GM12892 (cell line): ENCODE results near the gene NBEA.
"Not testable (repeated sequence)": the region's sequence is repeated elsewhere in the genome, so short reads cannot be mapped to it uniquely, and the experiment has no call there.

Experiments used
- DNase-seq: peaks from one replicate; pipeline ENCODE4 v3.0.0; 2011; ENCODE audit not compliant: insufficient read length
- FAIRE-seq: peaks from 2 replicates; lab custom pipeline; 2011; peaks lifted over from hg19 to GRCh38; lab: Jason Lieb, UNC
- POLR2A ChIP-seq: IDR thresholded peaks from 2 replicates; pipeline ENCODE4 v1.6.1; 2011; ENCODE audit warnings: low read depth, low read length, control low read depth
- POLR2AphosphoS5 ChIP-seq: IDR thresholded peaks from 2 replicates; pipeline ENCODE4 v1.6.1; 2011; ENCODE audit warnings: low read depth, low read length, control low read depth
- TAF1 ChIP-seq: IDR thresholded peaks from 2 replicates; pipeline ENCODE4 v1.6.1; 2011; ENCODE audit warnings: low read depth, mild to moderate bottlenecking, control low read depth, low read length, borderline replicate concordance

Gene NBEA

DNA sequence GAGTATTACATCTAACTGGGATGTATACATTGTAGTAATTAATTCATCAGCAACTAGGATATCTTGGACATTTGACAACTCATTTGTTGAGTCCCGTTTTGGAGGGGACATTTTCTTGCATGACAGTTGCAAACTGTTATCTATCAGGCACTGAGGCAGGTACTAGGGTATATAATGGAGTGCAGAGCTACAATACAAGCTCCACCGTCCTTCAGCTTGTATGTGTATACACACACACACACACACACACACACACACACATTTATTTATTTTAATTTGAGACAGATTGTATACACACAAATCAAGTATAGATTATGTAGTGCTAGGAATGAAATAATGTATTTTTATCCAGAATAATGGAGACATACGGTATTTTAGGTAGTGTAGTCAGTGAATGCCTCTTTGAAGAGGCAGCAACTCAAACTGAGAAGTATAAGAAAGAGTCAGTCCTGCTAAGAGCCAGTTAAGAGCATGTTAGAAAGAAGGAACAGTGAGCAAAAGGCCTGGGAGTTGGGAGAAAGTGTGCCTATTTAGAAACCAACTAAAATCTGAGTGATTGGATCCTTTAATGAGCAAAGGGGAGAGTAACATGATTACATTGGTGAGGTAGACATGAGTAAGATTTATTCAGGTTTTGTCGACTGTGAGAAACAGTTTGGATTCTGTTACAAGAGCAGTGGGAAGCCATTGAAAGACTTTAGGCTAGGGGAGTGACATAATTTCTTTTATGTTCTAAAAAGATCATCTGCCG is 74.5 kb downstream of the NBEA start:
- TF ChIP-seq POLR2A (no peak), POLR2AphosphoS5 (no peak), TAF1 (no peak)
- FAIRE-seq (no peak), DNase-seq (no peak)

DNA sequence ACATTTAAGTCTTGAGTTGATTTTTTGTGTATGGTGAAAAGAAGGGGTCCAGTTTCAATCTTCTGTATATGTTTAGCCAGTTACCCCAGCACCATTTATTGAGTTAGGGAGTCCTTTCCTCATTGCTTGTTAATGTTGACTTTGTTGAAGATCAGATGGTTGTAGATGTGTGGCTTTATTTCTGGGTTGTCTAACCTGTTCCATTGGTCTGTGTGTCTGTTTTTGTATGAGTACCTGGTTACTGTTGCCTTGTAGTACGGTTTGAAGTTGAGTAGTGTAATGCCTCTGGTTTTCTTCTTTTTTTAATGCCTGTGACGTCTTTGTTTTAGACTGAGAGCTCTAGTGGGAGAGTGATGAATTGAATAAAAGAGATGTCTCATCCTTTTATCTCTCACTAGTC is 83.2 kb downstream of the NBEA start:
- DNase-seq (no peak), FAIRE-seq (no peak)
- no peak for TF ChIP-seq POLR2A

DNA sequence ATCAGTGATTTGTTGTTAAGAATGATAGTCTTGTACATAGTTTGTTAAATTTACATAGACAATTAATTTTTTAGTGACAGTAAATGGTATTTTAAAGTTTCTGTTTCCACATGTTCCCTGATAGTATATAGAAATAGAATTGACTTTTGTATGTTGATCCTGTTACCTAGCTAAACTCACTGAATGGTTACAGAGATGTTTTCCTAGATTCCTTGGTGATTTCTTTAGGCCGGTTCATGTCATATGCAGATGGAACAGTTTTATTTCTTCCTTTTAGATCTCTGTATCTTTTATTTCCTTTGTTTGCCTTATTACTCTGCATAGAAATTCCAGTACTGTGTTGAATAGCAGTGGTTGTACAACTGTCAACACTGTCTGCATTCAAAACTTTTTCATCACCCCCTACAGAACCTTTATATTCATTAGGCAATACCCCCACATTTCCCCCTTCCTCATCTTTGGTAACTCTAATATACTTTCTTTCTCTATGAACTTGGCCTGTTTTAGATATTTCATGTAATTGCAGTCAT is 86.3 kb downstream of the NBEA start:
- FAIRE-seq, result no peak
- DNase-seq, result no peak
- TF ChIP-seq POLR2AphosphoS5 (no peak), TAF1 (no peak), POLR2A (no peak)

DNA sequence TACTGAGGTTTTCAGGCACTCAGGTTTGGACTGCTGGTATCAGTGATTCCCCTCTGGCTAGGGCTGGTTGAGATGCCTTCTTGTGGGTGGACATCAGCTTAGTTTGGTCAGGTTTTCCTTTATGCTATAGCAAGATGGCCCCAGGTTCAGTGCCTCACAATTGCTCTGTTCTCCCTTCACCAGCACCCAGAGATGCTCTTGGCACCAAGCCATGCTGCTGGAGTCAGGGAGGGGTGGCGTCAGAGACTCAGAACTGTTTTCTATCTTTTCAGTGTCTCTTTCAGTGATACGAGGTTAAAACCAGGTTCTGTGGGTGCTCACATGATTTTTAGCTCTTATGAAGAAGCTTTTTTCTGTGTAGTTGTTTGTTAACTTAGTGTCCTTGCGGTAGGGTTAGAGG is 96.9 kb downstream of the NBEA start:
- no peak for TF ChIP-seq TAF1
- no peak for TF ChIP-seq POLR2AphosphoS5
- TF ChIP-seq POLR2A, result no peak
- FAIRE-seq, result no peak
- DNase-seq, result no peak

DNA sequence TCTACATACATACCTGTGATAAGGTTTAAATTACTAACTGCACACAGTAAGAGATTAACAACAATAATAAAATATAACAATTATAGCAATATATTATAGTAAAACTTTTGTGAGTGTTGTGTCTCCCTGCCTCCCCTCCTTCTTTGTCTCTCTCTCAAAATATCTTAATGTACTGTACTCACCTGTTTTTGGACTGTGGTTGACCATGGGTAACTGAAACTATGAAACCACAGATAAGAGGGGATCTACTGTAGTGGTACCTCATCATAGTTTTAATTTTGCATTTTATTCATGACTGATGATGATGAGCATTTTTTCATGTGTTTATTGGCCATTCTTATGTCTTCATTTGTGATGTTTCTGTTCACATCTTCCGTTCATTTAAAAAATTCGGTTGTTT is 104.5 kb downstream of the NBEA start:
- DNase-seq (no peak), FAIRE-seq (no peak)
- TF ChIP-seq POLR2AphosphoS5 (no peak), POLR2A (no peak)

DNA sequence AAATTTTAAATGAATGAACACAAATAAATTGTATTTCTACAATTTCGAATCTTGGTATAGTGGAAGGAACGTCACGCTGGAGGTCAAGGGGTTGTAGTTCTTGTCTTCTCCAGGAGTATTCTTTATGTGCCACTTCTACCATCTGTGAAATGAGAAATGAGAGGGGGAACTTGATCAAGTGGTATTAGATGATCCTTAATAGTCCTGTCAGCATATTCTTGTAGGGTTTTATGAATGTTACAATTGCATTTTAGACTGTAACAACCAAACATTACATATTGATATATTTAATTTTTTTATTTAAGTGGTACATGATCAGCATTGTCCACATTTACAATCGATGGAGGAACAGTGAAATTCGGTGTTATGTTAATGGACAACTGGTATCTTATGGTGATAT is 113.6 kb downstream of the NBEA start:
- no peak for DNase-seq
- TF ChIP-seq POLR2A (no peak), TAF1 (no peak), POLR2AphosphoS5 (no peak)
- FAIRE-seq, result no peak

DNA sequence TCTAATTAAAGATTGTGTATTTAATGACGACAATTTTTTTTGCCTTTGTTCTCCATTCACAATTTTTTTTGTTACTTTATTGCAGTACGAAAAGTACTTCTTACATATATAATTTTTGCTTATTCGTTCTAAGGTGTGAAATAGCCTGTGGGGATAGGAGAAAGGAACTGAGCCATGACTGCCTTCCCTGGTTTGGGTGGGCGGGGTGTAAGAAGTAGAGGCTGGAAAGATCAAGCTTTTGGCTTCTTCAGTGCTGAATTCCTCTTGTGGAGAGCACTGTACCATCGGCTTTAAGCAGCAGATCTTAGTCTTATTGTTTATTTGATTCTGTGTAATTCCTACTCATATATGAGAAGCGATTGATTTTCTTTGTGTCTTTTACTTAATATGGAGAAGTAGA is 115.8 kb downstream of the NBEA start:
- DNase-seq (no peak), FAIRE-seq (no peak)
- no peak for TF ChIP-seq TAF1
- TF ChIP-seq POLR2AphosphoS5, result no peak
- no peak for TF ChIP-seq POLR2A

DNA sequence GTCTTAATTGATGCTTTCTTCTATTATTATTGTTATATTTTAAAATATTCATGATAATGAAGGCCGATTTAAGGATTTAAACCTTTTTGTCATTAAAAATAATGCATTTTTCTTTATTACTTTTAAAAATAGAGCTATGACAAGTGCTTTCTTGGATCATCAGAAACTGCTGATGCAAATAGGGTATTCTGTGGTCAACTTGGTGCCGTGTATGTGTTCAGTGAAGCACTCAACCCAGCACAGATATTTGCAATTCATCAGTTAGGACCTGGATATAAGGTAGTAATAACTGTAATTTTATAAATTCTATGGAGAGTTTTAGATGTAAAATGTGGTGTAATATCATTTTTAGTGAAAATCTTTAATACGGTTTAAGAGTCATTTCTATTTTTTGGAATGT is 116.5 kb downstream of the NBEA start:
- FAIRE-seq, DNase-seq: not testable (repeated sequence)

DNA sequence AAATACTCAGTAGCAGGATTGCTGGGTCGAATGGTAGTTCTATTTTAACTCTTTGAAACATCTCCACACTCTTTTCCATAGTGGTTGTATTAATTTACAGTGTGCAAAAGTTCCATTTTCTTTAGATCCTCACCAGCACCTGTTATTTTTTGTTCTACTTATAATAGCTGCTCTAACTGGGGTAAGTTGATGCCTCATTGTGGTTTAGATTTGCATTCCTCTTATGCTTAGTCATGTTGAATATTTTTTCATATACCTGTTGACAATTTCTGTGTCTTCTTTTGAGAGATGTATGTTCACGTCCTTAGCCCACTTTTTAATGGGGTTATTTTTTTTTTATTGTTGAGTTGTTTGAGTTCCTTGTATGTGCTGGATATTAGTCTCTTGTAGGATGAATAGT is 144.6 kb downstream of the NBEA start:
- no peak for FAIRE-seq
- no peak for DNase-seq
- TF ChIP-seq POLR2A (no peak), POLR2AphosphoS5 (no peak), TAF1 (no peak)

DNA sequence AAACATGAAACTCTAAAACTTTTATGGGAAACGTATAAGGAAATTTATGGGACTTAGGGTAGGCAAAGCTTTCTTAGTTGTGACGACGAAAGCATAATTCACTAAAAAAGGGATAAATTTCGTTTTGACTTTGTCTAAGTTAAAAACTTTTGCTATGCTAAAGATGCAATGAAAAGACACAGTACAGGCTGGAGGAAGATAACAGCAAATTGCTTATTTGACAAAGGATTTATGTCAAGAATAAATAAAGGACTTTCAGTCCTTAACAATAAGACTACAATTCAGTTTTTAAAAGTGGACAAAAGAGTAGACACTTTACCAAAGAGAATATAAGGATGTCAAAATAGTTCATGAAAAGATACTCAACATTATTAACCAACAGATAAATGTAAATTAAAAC is 150.2 kb downstream of the NBEA start:
- TF ChIP-seq POLR2AphosphoS5 (no peak), TAF1 (no peak), POLR2A (no peak)
- DNase-seq (no peak), FAIRE-seq (no peak)

DNA sequence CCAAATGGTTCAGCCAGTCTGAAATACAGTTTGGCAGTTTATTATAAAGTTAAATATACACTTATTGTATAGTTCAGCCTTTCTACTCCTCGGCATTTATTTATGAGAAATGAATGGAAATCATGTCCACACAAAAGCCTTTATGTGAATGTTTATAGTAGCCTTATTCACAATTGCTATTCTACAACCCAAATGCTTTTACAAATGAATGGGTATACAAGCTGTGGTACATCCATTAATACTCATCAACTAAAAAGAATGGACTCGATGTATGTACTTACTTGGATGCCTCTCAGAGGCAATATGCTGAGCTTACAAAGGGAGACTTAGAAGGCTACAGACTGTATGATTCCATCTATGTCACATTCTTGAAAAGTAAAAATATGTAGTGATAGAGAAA is 150.7 kb downstream of the NBEA start:
- TF ChIP-seq POLR2A (no peak), POLR2AphosphoS5 (no peak), TAF1 (no peak)
- no peak for FAIRE-seq

DNA sequence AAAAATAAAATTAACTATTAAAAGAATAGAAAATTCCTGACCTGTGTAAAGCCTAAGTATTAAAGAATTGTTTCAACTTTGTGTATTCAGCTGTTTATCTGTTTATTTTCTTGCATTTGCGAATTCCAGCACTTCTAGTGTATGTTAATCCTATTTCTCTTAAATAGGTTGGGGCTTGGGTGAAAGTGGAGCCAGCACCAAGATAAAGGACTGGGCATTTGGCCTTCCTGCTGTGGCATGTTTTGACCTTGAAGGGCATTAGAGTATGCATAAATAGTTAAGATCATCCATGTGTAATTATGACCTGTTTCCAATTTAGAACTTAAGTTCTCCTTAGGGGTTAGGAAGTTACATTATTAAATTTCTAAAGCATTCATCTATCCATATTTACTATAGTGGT is 151.3 kb downstream of the NBEA start:
- FAIRE-seq (no peak), DNase-seq (no peak)
- TF ChIP-seq TAF1, result no peak
- TF ChIP-seq POLR2A, result no peak
- TF ChIP-seq POLR2AphosphoS5, result no peak

More for the DNA sequence above, 150.7 kb downstream of the NBEA start:
- no peak for DNase-seq

DNA sequence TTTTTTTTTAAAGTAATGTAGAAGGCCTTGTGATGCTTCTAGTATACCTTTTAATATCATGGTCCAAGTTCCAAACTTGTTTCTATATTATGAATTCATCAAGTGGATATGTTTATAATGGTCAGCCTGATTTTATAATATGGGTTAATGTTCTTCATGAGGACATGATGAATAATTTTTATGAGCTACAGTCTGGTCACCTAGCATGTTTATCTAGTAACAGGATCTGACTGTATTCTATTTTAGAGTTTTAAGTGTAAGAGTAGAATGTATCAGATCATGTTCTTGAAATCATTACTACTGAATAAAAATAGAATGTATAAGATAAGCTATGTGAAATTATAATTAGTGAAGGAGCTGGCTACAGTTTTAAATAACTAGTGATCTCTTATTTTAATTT is 164.7 kb downstream of the NBEA start:
- FAIRE-seq, DNase-seq: not testable (repeated sequence)
